Measurements from ENCODE around the gene ITGAE. TPM values are rescaled to one million over a fixed set of nuclear protein-coding genes. Genes with fewer than 3 reads are reported as not detected.

ITGAE gene
- total RNA-seq, 1 donor from 2014 or later: 17.1 TPM

DNA sequence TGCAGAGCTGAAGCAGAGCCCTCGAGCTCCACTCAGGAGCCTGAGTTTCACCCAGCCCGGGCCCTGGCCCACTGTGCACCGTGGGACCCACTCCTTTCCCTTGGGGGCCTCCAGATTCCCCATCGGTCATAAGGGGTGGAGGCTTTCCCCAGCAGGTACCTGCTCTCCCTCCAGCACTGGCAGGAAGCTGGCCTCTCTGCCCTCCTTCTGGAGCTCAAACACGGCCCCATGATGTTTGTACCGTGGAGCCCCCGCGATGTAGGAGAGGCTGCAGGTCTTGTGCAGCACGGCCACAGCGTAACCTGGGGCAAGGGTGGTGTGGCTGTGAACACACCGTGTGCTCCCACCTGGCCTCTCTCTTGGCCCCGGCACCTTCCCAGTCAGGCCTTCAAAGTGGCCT lies 47.4 kb downstream of the ITGAE start:
- DNase-seq (ENCODE audit: low read depth): no peak
- Histone ChIP-seq H3K4me3 (ENCODE audit: low read depth, low read length) (no peak overlapping the region), H3K36me3 (ENCODE audit: control insufficient read depth, insufficient read depth, low read length) (no peaks in the 10 kb centered on the region), H3K27me3 (ENCODE audit: control insufficient read depth, insufficient read depth, low read length) (no peaks in the 10 kb centered on the region)
- TF ChIP-seq, protein P1, sequence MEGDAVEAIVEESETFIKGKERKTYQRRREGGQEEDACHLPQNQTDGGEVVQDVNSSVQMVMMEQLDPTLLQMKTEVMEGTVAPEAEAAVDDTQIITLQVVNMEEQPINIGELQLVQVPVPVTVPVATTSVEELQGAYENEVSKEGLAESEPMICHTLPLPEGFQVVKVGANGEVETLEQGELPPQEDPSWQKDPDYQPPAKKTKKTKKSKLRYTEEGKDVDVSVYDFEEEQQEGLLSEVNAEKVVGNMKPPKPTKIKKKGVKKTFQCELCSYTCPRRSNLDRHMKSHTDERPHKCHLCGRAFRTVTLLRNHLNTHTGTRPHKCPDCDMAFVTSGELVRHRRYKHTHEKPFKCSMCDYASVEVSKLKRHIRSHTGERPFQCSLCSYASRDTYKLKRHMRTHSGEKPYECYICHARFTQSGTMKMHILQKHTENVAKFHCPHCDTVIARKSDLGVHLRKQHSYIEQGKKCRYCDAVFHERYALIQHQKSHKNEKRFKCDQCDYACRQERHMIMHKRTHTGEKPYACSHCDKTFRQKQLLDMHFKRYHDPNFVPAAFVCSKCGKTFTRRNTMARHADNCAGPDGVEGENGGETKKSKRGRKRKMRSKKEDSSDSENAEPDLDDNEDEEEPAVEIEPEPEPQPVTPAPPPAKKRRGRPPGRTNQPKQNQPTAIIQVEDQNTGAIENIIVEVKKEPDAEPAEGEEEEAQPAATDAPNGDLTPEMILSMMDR (IDR thresholded peaks at IDR 0.05; ENCODE audit: insufficient read depth, low read length, severe bottlenecking): no peak
- no peak for FAIRE-seq

DNA sequence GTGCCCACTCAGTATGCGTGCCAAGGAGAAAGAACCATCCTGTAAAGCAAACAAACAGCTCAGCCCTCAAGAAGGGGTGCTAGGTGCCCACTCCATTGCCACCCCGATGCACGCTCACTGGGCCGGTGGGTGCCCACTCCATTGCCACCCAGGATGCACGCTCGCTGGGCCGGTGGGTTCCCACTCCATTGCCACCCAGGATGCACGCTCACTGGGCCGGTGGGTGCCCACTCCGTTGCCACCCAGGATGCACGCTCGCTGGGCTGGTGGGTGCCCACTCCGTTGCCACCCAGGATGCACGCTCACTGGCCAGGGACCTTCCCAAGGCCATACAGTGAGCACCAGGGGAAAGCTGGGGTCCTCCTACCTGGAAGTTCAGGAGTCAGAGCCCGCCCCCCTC lies 49.2 kb downstream of the ITGAE start:
- TF ChIP-seq, protein P1 (IDR thresholded peaks at IDR 0.05; ENCODE audit: insufficient read depth, low read length, severe bottlenecking): no peak
- DNase-seq (ENCODE audit: low read depth) (no peak), FAIRE-seq (no peak)
- Histone ChIP-seq H3K4me3 (ENCODE audit: low read depth, low read length) (no peak overlapping the region), H3K27me3 (ENCODE audit: control insufficient read depth, insufficient read depth, low read length) (no peaks in the 10 kb centered on the region), H3K36me3 (ENCODE audit: control insufficient read depth, insufficient read depth, low read length) (no peaks in the 10 kb centered on the region)

DNA sequence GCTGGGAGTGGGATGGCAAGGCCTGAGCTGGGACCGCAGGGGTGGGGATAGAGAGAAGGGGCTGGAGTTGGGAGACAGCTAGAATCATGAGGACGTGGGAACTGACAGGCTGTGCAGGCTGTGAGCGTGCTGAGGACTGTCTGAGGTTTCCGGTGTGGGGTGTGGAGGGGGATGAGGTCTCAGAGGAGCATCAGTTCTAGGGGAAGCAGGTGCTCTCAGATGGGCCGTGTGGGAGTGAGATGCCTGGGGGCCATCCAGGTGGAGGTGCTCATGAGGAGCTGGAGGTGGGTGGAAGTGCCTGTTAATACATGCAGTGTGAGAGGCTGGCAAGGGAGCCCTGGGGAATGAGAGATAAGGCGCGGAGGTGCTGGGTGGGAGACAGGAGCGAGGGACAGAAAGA lies 50.1 kb downstream of the ITGAE start:
- no peak overlapping the region for H3K4me3 ChIP-seq (ENCODE audit: low read depth, low read length)
- no peaks in the 10 kb centered on the region for H3K36me3 ChIP-seq (ENCODE audit: control insufficient read depth, insufficient read depth, low read length)
- FAIRE-seq (no peak), DNase-seq (ENCODE audit: low read depth) (no peak)
- TF ChIP-seq, protein P1 (IDR thresholded peaks at IDR 0.05; ENCODE audit: insufficient read depth, low read length, severe bottlenecking): no peak
- no peaks in the 10 kb centered on the region for H3K27me3 ChIP-seq (ENCODE audit: control insufficient read depth, insufficient read depth, low read length)

DNA sequence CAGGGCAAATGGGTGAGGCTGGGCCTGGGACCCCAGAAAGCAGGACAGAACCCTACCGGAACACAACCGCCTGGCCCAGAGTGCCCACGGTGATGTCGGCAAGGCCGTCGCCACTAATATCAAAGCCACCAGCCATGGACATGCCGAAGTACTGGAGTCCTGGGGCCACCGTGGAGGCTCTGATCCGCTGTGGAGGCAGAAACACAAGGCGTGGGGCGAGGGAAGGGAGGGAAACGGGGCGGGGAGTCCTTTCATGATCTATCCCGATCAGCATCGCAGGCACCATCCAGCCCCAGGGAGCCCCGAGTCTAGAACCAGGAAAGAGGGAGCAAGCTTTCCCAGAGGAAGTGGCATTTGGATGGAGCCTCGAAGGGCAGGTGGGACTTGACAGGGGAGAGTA lies 50.7 kb downstream of the ITGAE start:
- TF ChIP-seq, protein P1 (IDR thresholded peaks at IDR 0.05; ENCODE audit: insufficient read depth, low read length, severe bottlenecking): no peak
- FAIRE-seq: no peak
- no peak for DNase-seq (ENCODE audit: low read depth)
- H3K36me3 ChIP-seq (ENCODE audit: control insufficient read depth, insufficient read depth, low read length): no peaks in the 10 kb centered on the region
- no peak overlapping the region for H3K4me3 ChIP-seq (ENCODE audit: low read depth, low read length)
- H3K27me3 ChIP-seq (ENCODE audit: control insufficient read depth, insufficient read depth, low read length): no peaks in the 10 kb centered on the region

DNA sequence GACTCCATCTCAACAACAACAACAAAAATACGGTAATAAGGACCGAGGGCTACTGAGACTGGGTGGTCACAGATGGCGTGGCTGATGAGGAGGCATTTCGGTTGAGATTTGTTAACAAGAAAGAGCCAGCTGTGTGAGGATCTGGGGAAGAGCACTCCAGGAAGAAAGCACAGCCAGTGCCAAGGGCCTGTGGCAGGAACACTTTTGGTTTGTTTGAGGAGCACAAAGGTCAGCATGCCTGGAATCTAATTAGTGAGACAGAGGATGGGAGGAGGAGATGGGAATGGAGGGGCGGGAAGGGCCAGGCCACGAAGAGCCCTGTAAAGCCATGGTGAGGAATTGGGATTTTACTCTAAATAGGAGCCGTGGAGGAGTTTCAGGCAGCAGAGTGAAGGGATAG lies 52.4 kb downstream of the ITGAE start:
- TF ChIP-seq, protein P1 (IDR thresholded peaks at IDR 0.05; ENCODE audit: insufficient read depth, low read length, severe bottlenecking): no peak
- H3K36me3 ChIP-seq (ENCODE audit: control insufficient read depth, insufficient read depth, low read length): no peaks in the 10 kb centered on the region
- FAIRE-seq (no peak), DNase-seq (ENCODE audit: low read depth) (no peak)
- H3K4me3 ChIP-seq (ENCODE audit: low read depth, low read length): no peak overlapping the region
- H3K27me3 ChIP-seq (ENCODE audit: control insufficient read depth, insufficient read depth, low read length): no peaks in the 10 kb centered on the region

DNA sequence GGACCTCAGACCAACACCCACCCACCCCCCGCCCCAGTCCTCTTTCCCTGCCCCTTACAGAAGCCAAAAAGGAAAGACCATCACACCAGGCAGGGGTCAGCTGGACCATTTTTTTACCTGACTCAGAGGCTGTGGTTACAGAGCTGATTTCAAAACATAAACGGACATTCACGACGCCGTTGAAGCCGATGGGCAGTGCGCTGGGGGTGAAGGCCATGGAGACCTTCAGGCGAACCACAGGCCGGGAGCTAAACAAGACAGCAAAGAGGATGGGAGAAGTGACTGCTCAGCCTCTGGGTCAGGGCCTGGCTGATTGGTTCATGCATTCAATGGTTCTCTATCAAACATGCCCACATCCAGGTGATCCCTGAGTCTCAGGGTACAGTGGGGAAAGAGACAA lies 53.2 kb downstream of the ITGAE start:
- no peak for DNase-seq (ENCODE audit: low read depth)

More for the DNA sequence above, 53.2 kb downstream of the ITGAE start:
- TF ChIP-seq, protein P1 (IDR thresholded peaks at IDR 0.05; ENCODE audit: insufficient read depth, low read length, severe bottlenecking): no peak
- Histone ChIP-seq H3K36me3 (ENCODE audit: control insufficient read depth, insufficient read depth, low read length) (no peaks in the 10 kb centered on the region), H3K27me3 (ENCODE audit: control insufficient read depth, insufficient read depth, low read length) (no peaks in the 10 kb centered on the region), H3K4me3 (ENCODE audit: low read depth, low read length) (no peak overlapping the region)
- FAIRE-seq: no peak

All from bronchial epithelial cell (primary cell).